Measurements from ENCODE around the gene PDGFC.

PDGFC gene

GRCh38 chr4:156898373-156899117 is 73.1 kb downstream of the PDGFC start:
- no peak overlapping the region for H3K4me3 ChIP-seq (ENCODE audit: low read depth in 1 of 2, low read length in 2 of 2)
- no peak for TF ChIP-seq CTCF (IDR thresholded peaks at IDR 0.05; ENCODE audit: borderline replicate concordance, extremely low read depth, low read length, poor library complexity, severe bottlenecking)
- no peak for TF ChIP-seq EZH2 (IDR thresholded peaks at IDR 0.05; ENCODE audit: borderline replicate concordance, low read depth, low read length, severe bottlenecking)
- H3K36me3 ChIP-seq (ENCODE audit: insufficient read depth, low read length): no peaks in the 10 kb centered on the region
- no peaks in the 10 kb centered on the region for H4K20me1 ChIP-seq (ENCODE audit: insufficient read depth, low read length)
- DNase-seq (no peak), ATAC-seq (ENCODE audit: insufficient read depth, low read depth) (no peak)
- no peaks in the 10 kb centered on the region for H3K79me2 ChIP-seq (ENCODE audit: insufficient read depth, low read length)
- H3K27ac ChIP-seq (ENCODE audit: low read length): no peak overlapping the region
- H2AFZ ChIP-seq (ENCODE audit: low read depth, low read length): no peak overlapping the region
- H3K4me1 ChIP-seq (ENCODE audit: insufficient read depth, low read length): no peaks in the 10 kb centered on the region
- H3K4me2 ChIP-seq (ENCODE audit: insufficient read depth, low read length): no peak overlapping the region
- H3K9me3 ChIP-seq (ENCODE audit: insufficient read depth, low read length, severe bottlenecking): no peaks in the 10 kb centered on the region
- no peaks in the 10 kb centered on the region for H3K27me3 ChIP-seq (ENCODE audit: insufficient read depth, low read length, poor library complexity)
- no peak overlapping the region for H3K9ac ChIP-seq (ENCODE audit: low read depth, low read length)

GRCh38 chr4:156896527-156896926 is 75.1 kb downstream of the PDGFC start:
- no peak overlapping the region for H3K27ac ChIP-seq (ENCODE audit: low read length)
- H3K4me3 ChIP-seq (ENCODE audit: low read depth in 1 of 2, low read length in 2 of 2): no peak overlapping the region
- no peaks in the 10 kb centered on the region for H3K36me3 ChIP-seq (ENCODE audit: insufficient read depth, low read length)
- ATAC-seq (ENCODE audit: insufficient read depth, low read depth): no peak
- no peaks in the 10 kb centered on the region for H3K79me2 ChIP-seq (ENCODE audit: insufficient read depth, low read length)
- no peaks in the 10 kb centered on the region for H4K20me1 ChIP-seq (ENCODE audit: insufficient read depth, low read length)
- no peak overlapping the region for H2AFZ ChIP-seq (ENCODE audit: low read depth, low read length)
- no peak overlapping the region for H3K9ac ChIP-seq (ENCODE audit: low read depth, low read length)
- DNase-seq: no peak
- H3K4me2 ChIP-seq (ENCODE audit: insufficient read depth, low read length): no peak overlapping the region
- H3K9me3 ChIP-seq (ENCODE audit: insufficient read depth, low read length, severe bottlenecking): no peaks in the 10 kb centered on the region
- no peaks in the 10 kb centered on the region for H3K27me3 ChIP-seq (ENCODE audit: insufficient read depth, low read length, poor library complexity)
- H3K4me1 ChIP-seq (ENCODE audit: insufficient read depth, low read length): no peaks in the 10 kb centered on the region
- no peak for TF ChIP-seq CTCF (IDR thresholded peaks at IDR 0.05; ENCODE audit: borderline replicate concordance, extremely low read depth, low read length, poor library complexity, severe bottlenecking)
- no peak for TF ChIP-seq EZH2 (IDR thresholded peaks at IDR 0.05; ENCODE audit: borderline replicate concordance, low read depth, low read length, severe bottlenecking)

- H3K9me3 ChIP-seq (ENCODE audit: insufficient read depth, low read length, severe bottlenecking): no peaks in the 10 kb centered on the region
- no peak overlapping the region for H3K27ac ChIP-seq (ENCODE audit: low read length)
- ATAC-seq (ENCODE audit: insufficient read depth, low read depth): no peak
- H3K4me1 ChIP-seq (ENCODE audit: insufficient read depth, low read length): no peaks in the 10 kb centered on the region
- H3K4me3 ChIP-seq (ENCODE audit: low read depth in 1 of 2, low read length in 2 of 2): no peak overlapping the region
- no peaks in the 10 kb centered on the region for H3K27me3 ChIP-seq (ENCODE audit: insufficient read depth, low read length, poor library complexity)
- TF ChIP-seq EZH2 (IDR thresholded peaks at IDR 0.05; ENCODE audit: borderline replicate concordance, low read depth, low read length, severe bottlenecking) (no peak), CTCF (IDR thresholded peaks at IDR 0.05; ENCODE audit: borderline replicate concordance, extremely low read depth, low read length, poor library complexity, severe bottlenecking) (no peak)
- H2AFZ ChIP-seq (ENCODE audit: low read depth, low read length): no peak overlapping the region
- H3K36me3 ChIP-seq (ENCODE audit: insufficient read depth, low read length): no peaks in the 10 kb centered on the region
- no peaks in the 10 kb centered on the region for H3K79me2 ChIP-seq (ENCODE audit: insufficient read depth, low read length)
- no peak overlapping the region for H3K4me2 ChIP-seq (ENCODE audit: insufficient read depth, low read length)
- no peaks in the 10 kb centered on the region for H4K20me1 ChIP-seq (ENCODE audit: insufficient read depth, low read length)
- H3K9ac ChIP-seq (ENCODE audit: low read depth, low read length): no peak overlapping the region
- DNase-seq: no peak
These were observed 77.4 kb downstream of the PDGFC start for GRCh38 chr4:156894234-156894633.

All from DND-41 (cell line).